SH-SY5Y (cell line): ENCODE data around the gene FNDC3A.

Experiments used
- GATA2 ChIP-seq: IDR thresholded peaks from 2 replicates; pipeline ENCODE4 v1.6.1; 2011; ENCODE audit warnings: mild to moderate bottlenecking, low read depth, low read length
- GATA3 ChIP-seq: IDR thresholded peaks from 2 replicates; pipeline ENCODE4 v1.6.1; 2011; ENCODE audit warnings: low read depth, mild to moderate bottlenecking, low read length, moderate library complexity

- TF ChIP-seq GATA2 (no peak), GATA3 (no peak)
These were observed 10.0 kb downstream of the FNDC3A start for GRCh38 chr13:48985756-48986155.
